GM18505 (cell line): ENCODE measurements around the gene LRGUK.
"Not testable (repeated sequence)": the region's sequence is repeated elsewhere in the genome, so short reads cannot be mapped to it uniquely, and the experiment has no call there.

Source experiments
- ATAC-seq: cut with Tn5 transposase; IDR thresholded peaks from one replicate; pipeline ENCODE4 v1.9.1; 2021; ENCODE audit not compliant: unreplicated experiment
- POLR2A ChIP-seq: IDR thresholded peaks from 4 replicates; pipeline ENCODE4 v1.6.1; 2011; ENCODE audit warnings: borderline replicate concordance; ENCODE audit not compliant: insufficient read depth, insufficient read length; ENCODE audit errors: extremely low read depth

Gene LRGUK

GRCh38 chr7:134255814-134256213, 128.7 kb downstream of the LRGUK start:
- TF ChIP-seq POLR2A: no peak
- no peak for ATAC-seq

- no peak for TF ChIP-seq POLR2A
- no peak for ATAC-seq
Measured at GRCh38 chr7:134262322-134262721, 135.2 kb downstream of the LRGUK start.

DNA sequence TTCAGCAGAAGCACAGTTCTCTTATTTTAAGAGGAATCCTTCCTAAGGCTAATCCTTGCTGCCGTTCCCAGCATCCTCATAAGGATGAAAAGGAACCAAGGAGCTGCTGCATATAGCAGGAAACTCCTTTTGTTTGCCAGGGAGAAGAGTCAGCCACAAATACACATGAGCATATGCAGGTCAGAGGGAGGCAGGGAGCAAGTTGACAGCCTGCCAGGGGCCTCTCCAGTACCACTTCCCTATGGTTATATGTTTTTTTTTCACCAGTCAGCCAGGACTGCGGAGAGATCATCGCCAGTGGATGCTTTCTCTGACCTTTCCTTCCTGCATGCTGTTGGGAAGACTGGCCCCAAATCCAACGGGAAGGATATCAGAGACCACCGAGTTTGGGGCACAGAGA, 149.8 kb downstream of the LRGUK start:
- no peak for TF ChIP-seq POLR2A
- no peak for ATAC-seq

DNA sequence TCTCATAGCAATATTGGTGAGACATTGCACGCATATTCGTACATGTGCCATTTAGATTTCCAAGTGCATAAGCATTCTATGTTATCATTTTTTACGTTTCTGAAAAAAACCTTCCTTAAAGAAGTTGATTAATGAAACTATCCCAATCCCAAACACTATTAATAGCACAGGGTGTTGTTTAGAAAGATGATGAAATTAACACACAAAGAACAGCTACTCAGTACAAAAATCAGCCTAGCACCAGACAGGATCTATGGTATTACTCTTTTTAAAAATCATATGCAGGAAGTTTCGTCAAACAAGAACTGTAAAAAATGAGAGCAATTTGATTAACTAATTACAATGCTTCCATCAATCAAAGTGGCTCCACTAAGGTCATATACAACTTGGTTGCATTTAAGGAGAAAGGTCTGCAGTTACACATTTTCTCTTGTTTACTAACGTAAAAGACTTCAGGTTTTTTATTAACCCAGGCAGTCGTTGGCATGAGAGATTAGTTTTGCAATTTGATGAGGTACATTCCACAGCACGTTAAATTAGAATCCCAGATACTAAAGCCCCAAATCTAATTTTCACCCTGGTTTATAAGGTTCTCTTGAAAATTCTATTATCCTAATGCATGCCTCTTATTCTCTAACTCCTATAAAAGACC, 151.5 kb downstream of the LRGUK start:
- ATAC-seq: no peak
- no peak for TF ChIP-seq POLR2A

- ATAC-seq: no peak
- TF ChIP-seq POLR2A: no peak
Measured at GRCh38 chr7:134279336-134279735, 152.2 kb downstream of the LRGUK start.

DNA sequence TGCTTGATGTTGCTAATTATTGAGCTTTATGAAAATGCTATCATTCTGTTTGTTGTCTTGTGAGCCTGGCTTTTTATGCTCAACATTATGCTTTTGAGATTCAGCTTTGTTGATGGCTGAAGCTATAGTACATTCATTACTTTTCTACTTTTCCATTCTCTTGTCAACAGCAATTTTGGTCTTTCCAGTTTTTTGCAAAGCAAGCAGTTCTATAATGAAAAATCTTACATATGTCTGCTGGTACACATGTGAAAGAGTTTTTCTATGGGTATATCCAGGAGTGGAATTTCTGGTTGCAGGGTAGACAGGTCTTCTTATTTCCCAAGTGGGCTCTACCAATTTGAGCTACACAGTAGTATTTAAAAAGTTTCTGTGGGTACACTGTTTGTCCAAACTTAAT, 152.8 kb downstream of the LRGUK start:
- no peak for TF ChIP-seq POLR2A
- no peak for ATAC-seq

GRCh38 chr7:134280508-134280907, 153.4 kb downstream of the LRGUK start:
- no peak for TF ChIP-seq POLR2A
- no peak for ATAC-seq

DNA sequence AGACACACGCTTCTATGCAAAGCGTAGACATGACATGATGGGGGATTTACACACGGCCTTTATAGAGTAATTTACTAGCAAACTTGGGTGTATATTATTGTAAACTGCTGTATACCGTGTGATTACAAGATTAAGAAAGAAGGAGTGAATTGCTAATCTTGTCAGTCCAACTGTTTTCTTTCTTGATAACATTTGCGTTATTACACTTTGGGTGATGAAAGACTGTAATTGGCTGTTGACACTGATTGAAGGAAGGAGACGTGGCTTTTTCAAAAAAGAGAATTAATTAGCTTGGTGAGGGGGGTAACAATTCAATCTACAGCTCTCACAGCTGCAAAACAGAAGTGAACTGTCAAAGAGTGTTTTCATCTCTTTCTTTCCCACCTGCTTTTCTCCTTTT, 156.9 kb downstream of the LRGUK start:
- TF ChIP-seq POLR2A: no peak
- ATAC-seq: no peak

DNA sequence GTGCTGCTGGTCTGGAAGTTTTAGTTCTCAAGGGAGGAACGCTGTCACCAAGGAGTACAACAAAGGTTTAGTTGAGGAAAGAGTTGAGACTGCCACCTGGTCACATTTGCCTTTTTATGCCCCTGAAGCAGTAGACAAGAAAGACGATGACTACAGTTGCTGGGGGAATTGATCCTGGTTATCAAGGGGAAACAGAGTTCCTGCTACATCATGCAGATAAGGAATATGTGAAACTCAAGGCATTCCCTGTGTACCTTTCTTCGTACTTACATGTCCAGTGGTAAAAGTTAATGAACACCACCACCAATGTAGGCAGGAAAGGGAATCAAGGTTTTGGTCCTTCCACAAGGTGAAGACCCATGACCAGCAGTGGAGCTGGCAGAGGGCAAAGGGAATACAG, 157.8 kb downstream of the LRGUK start:
- no peak for ATAC-seq

GRCh38 chr7:134287916-134288659, 160.9 kb downstream of the LRGUK start:
- ATAC-seq: no peak
- no peak for TF ChIP-seq POLR2A

More for the DNA sequence above, 157.8 kb downstream of the LRGUK start:
- TF ChIP-seq POLR2A: no peak

DNA sequence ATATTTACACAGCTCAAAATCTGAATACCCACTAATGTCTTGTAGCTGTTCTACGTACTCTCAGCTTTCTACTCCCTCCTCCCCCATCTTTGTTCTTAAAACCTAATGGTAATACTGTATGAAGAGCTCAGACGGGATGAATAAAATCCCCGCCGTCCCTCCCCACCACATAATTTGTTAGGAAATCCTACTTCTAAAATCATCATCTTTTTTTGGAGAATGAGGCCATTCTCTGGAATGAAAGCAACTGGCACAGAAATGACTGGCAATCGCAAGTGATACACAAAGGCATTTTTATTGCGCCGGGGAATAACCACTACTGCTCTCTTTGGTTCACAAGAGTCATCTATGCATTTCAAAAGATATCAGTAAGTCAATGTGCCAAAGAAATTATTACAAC, 162.3 kb downstream of the LRGUK start:
- TF ChIP-seq POLR2A: no peak
- ATAC-seq: no peak

- ATAC-seq: no peak
- TF ChIP-seq POLR2A: no peak
Measured at GRCh38 chr7:134289841-134290240, 162.7 kb downstream of the LRGUK start.

DNA sequence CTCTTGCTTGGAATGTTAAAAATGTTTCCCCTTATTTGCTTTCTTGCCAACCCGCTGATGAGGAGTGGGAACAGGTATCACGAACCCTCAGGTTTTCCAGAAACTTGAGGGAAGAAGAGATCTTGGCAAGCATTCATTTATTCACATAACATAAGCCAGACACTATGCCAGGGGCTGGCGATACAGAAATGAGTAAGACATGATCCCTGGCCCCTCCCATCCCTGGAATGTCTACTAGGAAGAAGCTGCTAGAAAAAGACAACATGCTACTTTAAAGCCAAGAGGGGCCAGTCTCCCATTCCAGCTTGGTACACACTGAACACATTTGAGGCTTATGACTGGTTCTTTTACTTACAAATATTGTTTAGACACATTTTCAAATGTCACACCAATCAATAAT, 163.1 kb downstream of the LRGUK start:
- no peak for TF ChIP-seq POLR2A
- ATAC-seq: no peak

DNA sequence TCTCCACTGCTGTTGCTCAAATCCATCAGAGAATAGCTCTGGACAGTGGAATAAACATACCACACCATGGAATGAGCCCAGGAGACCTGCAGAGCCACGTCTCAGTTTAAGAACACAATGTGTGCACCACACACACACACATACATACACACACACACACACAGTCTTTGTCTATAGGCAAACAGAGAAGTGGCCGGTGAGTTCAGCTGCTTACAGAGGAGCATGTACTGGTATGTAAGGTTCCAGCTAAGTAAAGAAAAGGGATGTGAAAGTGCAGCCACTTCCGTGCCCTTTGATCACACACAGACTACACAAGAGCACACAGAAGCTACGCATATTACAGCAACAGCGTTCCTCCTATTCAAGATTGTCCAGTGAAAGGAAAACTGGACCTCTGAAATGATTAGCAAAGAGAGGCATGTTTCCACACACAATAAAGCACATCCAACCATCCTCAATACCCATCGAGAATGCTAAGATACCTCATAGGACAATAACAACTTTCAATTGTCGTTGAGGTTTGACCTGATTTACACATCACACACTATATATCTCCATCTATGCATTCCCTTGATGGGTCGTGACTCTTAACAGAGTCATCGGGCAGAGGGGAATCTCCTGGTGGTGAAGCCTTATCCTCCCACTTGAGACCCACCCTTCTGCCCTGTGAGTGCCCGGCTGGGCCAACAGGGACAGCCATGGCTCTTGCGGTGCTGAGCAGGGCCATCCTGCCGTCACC, 166.0 kb downstream of the LRGUK start:
- no peak for TF ChIP-seq POLR2A
- ATAC-seq: peak; percentile 99

GRCh38 chr7:134295982-134296381, 168.8 kb downstream of the LRGUK start:
- ATAC-seq: not testable (repeated sequence)
